ENCODE results near the gene FIGN.

Gene FIGN

DNA sequence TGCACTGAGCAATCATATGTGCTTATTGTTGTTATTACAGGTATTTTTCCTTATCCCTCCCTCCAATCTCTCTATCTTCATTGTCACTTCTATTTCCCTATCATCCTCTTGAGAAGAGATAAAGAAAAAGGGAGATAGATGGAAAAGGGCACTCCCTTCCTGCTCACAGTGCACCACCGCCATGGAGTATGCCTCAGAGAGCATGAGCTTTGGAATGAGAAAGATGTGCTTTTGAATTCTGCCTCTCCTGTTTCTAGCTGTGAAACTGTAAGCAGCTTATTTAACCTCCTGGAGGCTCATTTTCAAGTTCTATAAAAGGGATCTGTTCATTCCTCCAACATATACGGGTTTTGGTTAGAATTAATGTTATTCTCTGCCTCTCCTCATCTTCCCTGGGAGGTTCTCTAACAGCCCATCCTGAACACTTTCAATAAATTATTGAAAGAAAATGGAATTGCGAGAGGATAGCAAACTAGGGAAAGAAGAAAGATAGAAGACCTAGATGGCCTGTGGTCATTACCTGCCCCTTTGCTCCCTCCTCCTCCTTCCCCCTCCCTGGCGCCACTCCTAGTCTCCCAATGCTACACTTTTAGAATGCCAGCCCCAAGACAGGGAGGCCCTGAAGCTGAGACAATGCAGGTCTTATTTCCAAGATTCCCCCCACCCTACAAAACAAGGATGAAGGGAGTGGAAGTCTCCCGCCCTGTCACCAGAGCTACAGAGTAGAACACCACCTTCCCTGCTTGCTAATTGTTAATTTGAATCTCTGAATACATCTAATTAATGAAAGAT, 37.8 kb downstream of the FIGN start:
- TF ChIP-seq POLR2A (IDR thresholded peaks at IDR 0.05; ENCODE audit: extremely low read depth, insufficient read length) (no peak), MYC (IDR thresholded peaks at IDR 0.05; ENCODE audit: low read depth, low read length) (no peak)
- TF ChIP-seq, protein P1, sequence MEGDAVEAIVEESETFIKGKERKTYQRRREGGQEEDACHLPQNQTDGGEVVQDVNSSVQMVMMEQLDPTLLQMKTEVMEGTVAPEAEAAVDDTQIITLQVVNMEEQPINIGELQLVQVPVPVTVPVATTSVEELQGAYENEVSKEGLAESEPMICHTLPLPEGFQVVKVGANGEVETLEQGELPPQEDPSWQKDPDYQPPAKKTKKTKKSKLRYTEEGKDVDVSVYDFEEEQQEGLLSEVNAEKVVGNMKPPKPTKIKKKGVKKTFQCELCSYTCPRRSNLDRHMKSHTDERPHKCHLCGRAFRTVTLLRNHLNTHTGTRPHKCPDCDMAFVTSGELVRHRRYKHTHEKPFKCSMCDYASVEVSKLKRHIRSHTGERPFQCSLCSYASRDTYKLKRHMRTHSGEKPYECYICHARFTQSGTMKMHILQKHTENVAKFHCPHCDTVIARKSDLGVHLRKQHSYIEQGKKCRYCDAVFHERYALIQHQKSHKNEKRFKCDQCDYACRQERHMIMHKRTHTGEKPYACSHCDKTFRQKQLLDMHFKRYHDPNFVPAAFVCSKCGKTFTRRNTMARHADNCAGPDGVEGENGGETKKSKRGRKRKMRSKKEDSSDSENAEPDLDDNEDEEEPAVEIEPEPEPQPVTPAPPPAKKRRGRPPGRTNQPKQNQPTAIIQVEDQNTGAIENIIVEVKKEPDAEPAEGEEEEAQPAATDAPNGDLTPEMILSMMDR (IDR thresholded peaks at IDR 0.05; ENCODE audit: low read depth, low read length): no peak
- TF ChIP-seq, protein P2, sequence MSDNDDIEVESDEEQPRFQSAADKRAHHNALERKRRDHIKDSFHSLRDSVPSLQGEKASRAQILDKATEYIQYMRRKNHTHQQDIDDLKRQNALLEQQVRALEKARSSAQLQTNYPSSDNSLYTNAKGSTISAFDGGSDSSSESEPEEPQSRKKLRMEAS (IDR thresholded peaks at IDR 0.05; ENCODE audit: low read depth, low read length): no peak
- DNase-seq (ENCODE audit: low read depth): no peak
- H3K4me3 ChIP-seq (ENCODE audit: low read depth, low read length): no peak overlapping the region

DNA sequence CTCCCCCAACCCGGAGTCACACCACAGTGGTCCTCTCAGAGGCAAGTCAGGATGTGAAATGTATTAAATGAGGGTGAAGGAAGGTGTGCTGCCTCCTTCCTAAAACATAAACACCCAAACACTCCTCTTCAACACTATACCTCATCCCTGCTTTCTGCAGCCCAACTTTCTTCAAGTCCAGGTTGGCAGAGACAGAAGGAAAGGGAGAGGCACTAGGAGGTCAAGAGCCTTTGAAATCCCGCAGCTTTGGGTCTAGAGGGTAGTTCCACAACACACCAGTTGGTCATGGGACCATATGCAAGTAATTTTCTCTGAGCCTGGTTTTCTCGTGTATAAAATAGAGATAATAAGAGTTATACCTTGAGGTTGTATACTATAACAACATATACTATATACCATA, 38.4 kb downstream of the FIGN start:
- DNase-seq (ENCODE audit: low read depth): no peak
- no peak overlapping the region for H3K4me3 ChIP-seq (ENCODE audit: low read depth, low read length)
- TF ChIP-seq, protein P1 (IDR thresholded peaks at IDR 0.05; ENCODE audit: low read depth, low read length): no peak
- TF ChIP-seq POLR2A (IDR thresholded peaks at IDR 0.05; ENCODE audit: extremely low read depth, insufficient read length): no peak
- TF ChIP-seq, protein P2 (IDR thresholded peaks at IDR 0.05; ENCODE audit: low read depth, low read length): no peak
- no peak for TF ChIP-seq MYC (IDR thresholded peaks at IDR 0.05; ENCODE audit: low read depth, low read length)

DNA sequence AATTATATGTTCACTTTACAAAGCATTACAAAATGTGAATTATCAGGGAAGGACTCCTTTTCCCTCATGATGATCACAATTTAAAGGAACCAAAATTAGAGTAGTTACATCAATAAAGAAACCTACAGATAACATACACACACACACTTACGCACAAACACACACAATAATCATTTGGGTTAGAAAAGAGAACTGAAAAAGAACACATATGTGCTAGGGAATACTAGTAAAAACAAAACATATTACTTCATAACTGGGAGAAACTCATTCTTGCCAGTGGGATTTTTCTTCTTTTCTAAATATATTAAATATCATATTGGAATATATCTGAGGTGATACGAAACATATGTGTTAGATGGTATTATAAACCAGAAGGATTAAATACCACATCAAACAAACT, 42.3 kb downstream of the FIGN start:
- no peak overlapping the region for H3K4me3 ChIP-seq (ENCODE audit: low read depth, low read length)
- TF ChIP-seq, protein P1 (IDR thresholded peaks at IDR 0.05; ENCODE audit: low read depth, low read length): no peak
- TF ChIP-seq, protein P2 (IDR thresholded peaks at IDR 0.05; ENCODE audit: low read depth, low read length): no peak
- TF ChIP-seq MYC (IDR thresholded peaks at IDR 0.05; ENCODE audit: low read depth, low read length) (no peak), POLR2A (IDR thresholded peaks at IDR 0.05; ENCODE audit: extremely low read depth, insufficient read length) (no peak)
- no peak for DNase-seq (ENCODE audit: low read depth)

DNA sequence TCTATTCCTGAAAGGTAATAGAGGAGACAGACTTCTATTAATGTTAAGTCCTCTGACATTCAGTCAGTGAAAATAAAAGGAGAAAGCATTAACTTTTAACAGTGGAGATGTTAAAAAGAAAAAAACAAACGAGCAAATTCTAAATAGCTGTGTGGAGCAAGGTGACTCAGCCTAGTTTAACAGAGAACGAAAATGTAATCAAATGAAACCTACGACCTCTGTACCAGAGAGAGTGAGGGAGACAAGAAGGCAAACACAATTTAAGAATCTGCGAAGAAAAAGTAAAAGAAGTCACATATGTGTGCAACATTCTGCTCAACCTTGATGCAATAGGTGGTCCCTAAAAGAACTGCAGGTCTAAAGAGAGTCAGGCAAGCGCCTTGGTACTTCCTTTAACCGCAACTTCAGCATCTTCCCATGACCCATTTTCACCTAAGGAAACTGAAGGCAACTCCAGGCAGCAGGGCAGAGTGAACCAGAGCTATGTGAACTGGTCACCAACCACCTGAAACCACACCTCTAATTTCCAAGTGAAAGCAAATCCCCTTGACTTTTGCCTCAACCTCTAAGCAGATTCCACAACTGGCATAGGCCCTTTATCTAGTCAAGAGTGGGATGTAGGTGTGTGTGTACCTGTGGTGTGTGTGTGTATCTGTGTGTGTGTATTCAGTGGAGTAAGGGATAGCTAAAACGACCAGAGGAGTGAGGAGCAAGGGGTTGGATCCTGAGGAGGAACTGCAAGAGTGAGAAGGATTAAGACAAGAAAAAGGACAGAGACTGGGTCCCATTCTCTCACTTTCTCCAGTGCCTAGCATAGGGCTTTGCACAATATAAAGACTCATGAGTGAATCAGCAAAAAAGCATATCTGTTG, 43.0 kb downstream of the FIGN start:
- DNase-seq (ENCODE audit: low read depth): no peak
- no peak overlapping the region for H3K4me3 ChIP-seq (ENCODE audit: low read depth, low read length)
- TF ChIP-seq MYC (IDR thresholded peaks at IDR 0.05; ENCODE audit: low read depth, low read length) (no peak), POLR2A (IDR thresholded peaks at IDR 0.05; ENCODE audit: extremely low read depth, insufficient read length) (no peak)
- TF ChIP-seq, protein P2 (IDR thresholded peaks at IDR 0.05; ENCODE audit: low read depth, low read length): no peak
- TF ChIP-seq, protein P1 (IDR thresholded peaks at IDR 0.05; ENCODE audit: low read depth, low read length): no peak

DNA sequence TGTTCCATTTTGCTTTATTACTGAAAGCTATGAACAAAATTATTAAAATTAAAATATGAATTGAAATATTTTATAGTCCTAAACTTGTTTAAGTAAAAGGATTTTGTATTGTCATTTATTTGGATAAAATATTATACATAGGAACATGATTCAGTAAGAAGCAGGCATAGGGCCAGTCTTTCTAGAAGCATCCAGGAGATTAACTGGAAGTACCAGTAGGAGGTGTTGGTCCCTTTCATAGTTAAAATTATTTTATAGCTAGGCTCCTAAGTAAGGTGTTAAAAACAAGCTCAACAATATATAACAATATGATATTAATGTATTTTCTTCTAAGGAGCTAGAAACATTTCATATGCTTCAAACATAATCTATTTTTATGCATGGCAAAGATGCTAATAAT, 43.7 kb downstream of the FIGN start:
- H3K4me3 ChIP-seq (ENCODE audit: low read depth, low read length): no peak overlapping the region
- no peak for DNase-seq (ENCODE audit: low read depth)
- TF ChIP-seq, protein P1 (IDR thresholded peaks at IDR 0.05; ENCODE audit: low read depth, low read length): no peak
- TF ChIP-seq MYC (IDR thresholded peaks at IDR 0.05; ENCODE audit: low read depth, low read length) (no peak), POLR2A (IDR thresholded peaks at IDR 0.05; ENCODE audit: extremely low read depth, insufficient read length) (no peak)
- TF ChIP-seq, protein P2 (IDR thresholded peaks at IDR 0.05; ENCODE audit: low read depth, low read length): no peak
